NCI-H2081 (cell line): ENCODE results near the gene KCNIP4.
A peak's percentile ranks its signal among the peaks of the same experiment; 100 is the strongest.

Source experiments
- DNase-seq, 2 experiments: peaks; one replicate each; lab custom pipeline; 2025; lab: John Stamatoyannopoulos, UW

KCNIP4 gene

GRCh38 chr4:21184788-21185187, 763.8 kb downstream of the KCNIP4 start:
- no peak for DNase-seq

GRCh38 chr4:21181716-21182115, 766.9 kb downstream of the KCNIP4 start:
- DNase-seq = no peak

GRCh38 chr4:21177871-21178270, 770.7 kb downstream of the KCNIP4 start:
- no peak for DNase-seq

- no peak for DNase-seq
Measured at GRCh38 chr4:21177092-21177491, 771.5 kb downstream of the KCNIP4 start.

GRCh38 chr4:21167711-21168110, 780.9 kb downstream of the KCNIP4 start:
- no peak for DNase-seq

GRCh38 chr4:21155367-21155766, 793.2 kb downstream of the KCNIP4 start:
- DNase-seq = no peak

- DNase-seq = no peak
Measured at GRCh38 chr4:21139327-21139726, 809.2 kb downstream of the KCNIP4 start.

GRCh38 chr4:21136051-21136630, 812.4 kb downstream of the KCNIP4 start:
- no peak for DNase-seq

GRCh38 chr4:21134994-21135393, 813.6 kb downstream of the KCNIP4 start:
- DNase-seq = peak; percentile 47 to 57

GRCh38 chr4:21130606-21131005, 818.0 kb downstream of the KCNIP4 start:
- no peak for DNase-seq

GRCh38 chr4:21126014-21126512, 822.5 kb downstream of the KCNIP4 start:
- DNase-seq = no peak

- DNase-seq = no peak
Measured at GRCh38 chr4:21118301-21118700, 830.3 kb downstream of the KCNIP4 start.

- no peak for DNase-seq
Measured at GRCh38 chr4:21117541-21118180, 830.9 kb downstream of the KCNIP4 start.

- DNase-seq = no peak
Measured at GRCh38 chr4:21113496-21114223, 834.9 kb downstream of the KCNIP4 start.

GRCh38 chr4:21102667-21103066, 845.9 kb downstream of the KCNIP4 start:
- no peak for DNase-seq

- no peak for DNase-seq
Measured at GRCh38 chr4:21097865-21098264, 850.7 kb downstream of the KCNIP4 start.

- DNase-seq = no peak
Measured at GRCh38 chr4:21097026-21097425, 851.5 kb downstream of the KCNIP4 start.

GRCh38 chr4:21092531-21092930, 856.0 kb downstream of the KCNIP4 start:
- DNase-seq = no peak

- no peak for DNase-seq
Measured at GRCh38 chr4:21090094-21090666, 858.4 kb downstream of the KCNIP4 start.

- DNase-seq = no peak
Measured at GRCh38 chr4:21083413-21083812, 865.2 kb downstream of the KCNIP4 start.

GRCh38 chr4:21077967-21078366, 870.6 kb downstream of the KCNIP4 start:
- no peak for DNase-seq

GRCh38 chr4:21067351-21067750, 881.2 kb downstream of the KCNIP4 start:
- no peak for DNase-seq

GRCh38 chr4:21061902-21062301, 886.7 kb downstream of the KCNIP4 start:
- peak in 1 of 2 experiments; percentile 39 for DNase-seq
